ENCODE measurements around the gene HAVCR2. TPM values are rescaled to one million over a fixed set of nuclear protein-coding genes. Genes with fewer than 3 reads are reported as not detected.
A peak's percentile ranks its signal among the peaks of the same experiment; 100 is the strongest.

Gene HAVCR2
- total and polyA plus RNA-seq, 8 donors: 0.72 to 10.3 (median 1.0) TPM

GRCh38 chr5:157045601-157046000 is 63.2 kb downstream of the HAVCR2 start:
- ATAC-seq: no peak
- WGBS, 2 donors: 53 to 64% methylated on average over 3 of the region's 3 CpGs

GRCh38 chr5:157038568-157039187 is 70.2 kb downstream of the HAVCR2 start:
- H3K4me3 ChIP-seq: no peak overlapping the region
- no peak for DNase-seq
- intact Hi-C loops (cut with DNase I): no loop called here
- no peaks in the 10 kb centered on the region for H3K9me3 ChIP-seq
- no peak overlapping the region for H3K27ac ChIP-seq
- H3K36me3 ChIP-seq: no peaks in the 10 kb centered on the region
- no peak for FAIRE-seq
- TF ChIP-seq CTCF (IDR thresholded peaks at IDR 0.05): no peak
- ATAC-seq: no peak
- WGBS, 2 donors: 62 to 91% methylated on average over 5 of the region's 5 CpGs
- H3K4me1 ChIP-seq: no peaks in the 10 kb centered on the region
- no peaks in the 10 kb centered on the region for H3K27me3 ChIP-seq

More at GRCh38 chr5:157045601-157046000, 63.2 kb downstream of the HAVCR2 start:
- H3K27ac ChIP-seq: peak overlapping the region in 3 of 4 donors; percentile 30 to 64 (median 41)
- no peaks in the 10 kb centered on the region for H3K27me3 ChIP-seq
- H3K4me3 ChIP-seq: no peak overlapping the region
- intact Hi-C loops (cut with DNase I): no loop called here
- H3K9me3 ChIP-seq: no peaks in the 10 kb centered on the region
- no peaks in the 10 kb centered on the region for H3K36me3 ChIP-seq
- no peak for TF ChIP-seq CTCF (IDR thresholded peaks at IDR 0.05)
- H3K4me1 ChIP-seq: no peaks in the 10 kb centered on the region
- DNase-seq: no peak
- FAIRE-seq: no peak

Other genes with a start within 250 kb of the HAVCR2 start
- gene TIMD4, start 145.8 kb downstream of the HAVCR2 start, total RNA-seq: under 1 TPM in 1 of 6 donors, not detected in 5; 0.50 TPM
- not detected for gene TIMD4, start 145.8 kb downstream of the HAVCR2 start, polyA plus RNA-seq
- under 1 TPM in 1 of 6 donors, not detected in 5; 0.18 TPM for gene HAVCR1, start 49.9 kb downstream of the HAVCR2 start, total RNA-seq
- not detected for gene HAVCR1, start 49.9 kb downstream of the HAVCR2 start, polyA plus RNA-seq
- 1 to 10 TPM; 3.7 to 5.7 (median 4.4) TPM for gene MED7, start 33.8 kb upstream of the HAVCR2 start, total RNA-seq
- gene MED7, start 33.8 kb upstream of the HAVCR2 start, polyA plus RNA-seq: 10 to 100 TPM in 1 of 2 donors, 1 to 10 TPM in 1; 7.1 to 13.2 TPM
- not detected for gene GARIN3, start 57.2 kb upstream of the HAVCR2 start, total RNA-seq
- gene GARIN3, start 57.2 kb upstream of the HAVCR2 start, polyA plus RNA-seq: not detected
- gene ITK, start 71.8 kb upstream of the HAVCR2 start, total RNA-seq: 1 to 10 TPM in 1 of 6 donors, under 1 TPM in 5; 0.43 to 1.3 (median 0.80) TPM
- gene ITK, start 71.8 kb upstream of the HAVCR2 start, polyA plus RNA-seq: under 1 TPM; 0.26 to 0.30 TPM
- gene CYFIP2, start 157.1 kb upstream of the HAVCR2 start, total RNA-seq: 10 to 100 TPM in 4 of 6 donors, 1 to 10 TPM in 2; 7.6 to 17.8 (median 10.2) TPM
- 10 to 100 TPM; 14.4 to 19.6 TPM for gene CYFIP2, start 157.1 kb upstream of the HAVCR2 start, polyA plus RNA-seq